Upper lobe of right lung (tissue), 1 donor: ENCODE measurements around the gene ZNF764. TPM values are rescaled to one million over a fixed set of nuclear protein-coding genes. Genes with fewer than 3 reads are reported as not detected.
"Not testable (repeated sequence)": the region's sequence is repeated elsewhere in the genome, so short reads cannot be mapped to it uniquely, and the experiment has no call there.

Source experiments
- ATAC-seq: fragments of 200-7000 bp; cut with Tn5 transposase; one replicate; pipeline ENCODE4 v1.9.1; 2020; ENCODE audit warnings: mild to moderate bottlenecking, moderate library complexity
- DNase-seq: peaks from one replicate; pipeline ENCODE4 v3.0.0-alpha.2; 2020
- H3K27ac ChIP-seq: fragments of 200-600 bp; one replicate; pipeline ENCODE4 v1.8.0; 2022
- H3K27me3 ChIP-seq: fragments of 200-600 bp; one replicate; pipeline ENCODE4 v1.8.0; 2022; ENCODE audit warnings: mild to moderate bottlenecking
- H3K36me3 ChIP-seq: fragments of 200-600 bp; one replicate; pipeline ENCODE4 v1.8.0; 2022
- H3K4me1 ChIP-seq: fragments of 200-600 bp; one replicate; pipeline ENCODE4 v1.8.0; 2022
- H3K4me3 ChIP-seq: fragments of 200-600 bp; one replicate; pipeline ENCODE4 v1.8.0; 2022; ENCODE audit warnings: mild to moderate bottlenecking
- H3K9me3 ChIP-seq: fragments of 200-600 bp; one replicate; pipeline ENCODE4 v1.8.0; 2022
- CTCF ChIP-seq: fragments of 200-600 bp; IDR thresholded peaks from one replicate; pipeline ENCODE4 v1.8.0; 2022; ENCODE audit warnings: antibody characterized with exemption
- intact Hi-C: fragments of 100-400 bp; cut with DNase I; formaldehyde crosslinking; loops from one replicate; pipeline ENCODE4 v1.11.0; 2022
- total RNA-seq: library from RNA; stranded (reverse); fragmentation: NEBNext Ultra II Directional; extraction: Animal tissue kit (Norgen Biotek cat#: 25700); gene quantifications from one replicate; pipeline ENCODE4 v1.2.1, GENCODE V29; 2021
- donor health status: DM: no; HTN: yes; CAD: no; lungs with severe emphysema.

ZNF764 gene
- total RNA-seq, 1 donor from 2014 or later = 10.6 TPM

- H3K36me3 ChIP-seq = peaks cover 57% of the 10 kb centered on the region
- no peaks in the 10 kb centered on the region for H3K27me3 ChIP-seq
- TF ChIP-seq CTCF = no peak
- intact Hi-C loops = no loop called here
- DNase-seq (no peak), ATAC-seq (peak; percentile 15)
- no peak overlapping the region for H3K4me3 ChIP-seq
- peaks cover 3% of the 10 kb centered on the region for H3K4me1 ChIP-seq
- no peaks in the 10 kb centered on the region for H3K9me3 ChIP-seq
- H3K27ac ChIP-seq = no peak overlapping the region
Observed at GRCh38 chr16:30602616-30603277, 44.6 kb upstream of the ZNF764 start.

- DNase-seq (no peak), ATAC-seq (peak; percentile 15)
- H3K27me3 ChIP-seq = no peaks in the 10 kb centered on the region
- intact Hi-C loops = no loop called here
- no peak for TF ChIP-seq CTCF
- no peaks in the 10 kb centered on the region for H3K9me3 ChIP-seq
- H3K4me3 ChIP-seq = no peak overlapping the region
- H3K36me3 ChIP-seq = peaks cover 49% of the 10 kb centered on the region
- H3K27ac ChIP-seq = no peak overlapping the region
- peaks cover 3% of the 10 kb centered on the region for H3K4me1 ChIP-seq
Observed at GRCh38 chr16:30601966-30602365, 43.8 kb upstream of the ZNF764 start.

GRCh38 chr16:30600929-30601328, 42.8 kb upstream of the ZNF764 start:
- Histone ChIP-seq H3K27ac (no peak overlapping the region), H3K36me3 (peaks cover 38% of the 10 kb centered on the region), H3K27me3 (no peaks in the 10 kb centered on the region), H3K4me3 (no peak overlapping the region), H3K4me1 (peaks cover 3% of the 10 kb centered on the region), H3K9me3 (no peaks in the 10 kb centered on the region)
- intact Hi-C loops = no loop called here
- TF ChIP-seq CTCF = no peak
- ATAC-seq (no peak), DNase-seq (no peak)

GRCh38 chr16:30600215-30600614, 42.0 kb upstream of the ZNF764 start:
- H3K4me1 ChIP-seq = peaks cover 3% of the 10 kb centered on the region
- no peaks in the 10 kb centered on the region for H3K9me3 ChIP-seq
- no peak for ATAC-seq
- no peak overlapping the region for H3K27ac ChIP-seq
- TF ChIP-seq CTCF = no peak
- H3K27me3 ChIP-seq = no peaks in the 10 kb centered on the region
- no peak overlapping the region for H3K4me3 ChIP-seq
- intact Hi-C loops = no loop called here
- peaks cover 31% of the 10 kb centered on the region for H3K36me3 ChIP-seq
- DNase-seq = no peak

GRCh38 chr16:30592871-30593270, 34.7 kb upstream of the ZNF764 start:
- no peaks in the 10 kb centered on the region for H3K27me3 ChIP-seq
- H3K4me1 ChIP-seq = no peaks in the 10 kb centered on the region
- no peak overlapping the region for H3K27ac ChIP-seq
- TF ChIP-seq CTCF = no peak
- no peak overlapping the region for H3K4me3 ChIP-seq
- no peaks in the 10 kb centered on the region for H3K36me3 ChIP-seq
- H3K9me3 ChIP-seq = no peaks in the 10 kb centered on the region
- intact Hi-C loops = no loop called here
- no peak for DNase-seq
- no peak for ATAC-seq

- H3K4me1 ChIP-seq, H3K27me3 ChIP-seq, H3K36me3 ChIP-seq, intact Hi-C loops, H3K4me3 ChIP-seq, ATAC-seq, H3K27ac ChIP-seq, H3K9me3 ChIP-seq, DNase-seq: not testable (repeated sequence)
Observed at GRCh38 chr16:30590869-30591268, 32.7 kb upstream of the ZNF764 start.

GRCh38 chr16:30589582-30589981, 31.4 kb upstream of the ZNF764 start:
- H3K4me3 ChIP-seq, ATAC-seq, intact Hi-C loops, H3K9me3 ChIP-seq, H3K27ac ChIP-seq, DNase-seq, H3K36me3 ChIP-seq, H3K27me3 ChIP-seq, H3K4me1 ChIP-seq: not testable (repeated sequence)
